BJ (cell line): ENCODE data around the gene AGAP1. TPM values are rescaled to one million over a fixed set of nuclear protein-coding genes. Genes with fewer than 3 reads are reported as not detected.

Source experiments
- CTCF ChIA-PET: fragments of 350-600 bp; formaldehyde crosslinking; extraction: SDS; loops from one replicate; lab custom pipeline; 2021; ENCODE audit warnings: antibody characterized with exemption, inconsistent platforms; lab: Yijun Ruan, JAX
- POLR2A ChIA-PET: fragments of 300-600 bp; sonication (Branson Sonifier 250); formaldehyde crosslinking; extraction: SDS; loops from one replicate; lab custom pipeline; 2021; ENCODE audit warnings: antibody characterized with exemption; lab: Charles Lee
- DNase-seq: peaks from one replicate; pipeline ENCODE4 v3.0.0-alpha.2; 2011; ENCODE audit warnings: low read depth
- H3K27me3 ChIP-seq: 2 replicates; pipeline ENCODE4 v1.6.0; 2011; ENCODE audit warnings: low read length; ENCODE audit not compliant: control insufficient read depth, insufficient read depth
- H3K36me3 ChIP-seq: 2 replicates; pipeline ENCODE4 v1.5.1; 2011; ENCODE audit warnings: low read length; ENCODE audit not compliant: control insufficient read depth, insufficient read depth
- H3K4me3 ChIP-seq: 2 replicates; pipeline ENCODE4 v1.5.1; 2011; ENCODE audit warnings: low read depth, mild to moderate bottlenecking, control low read depth, low read length
- polyA plus RNA-seq: library from polyadenylated mRNA; depleted of rRNA; stranded (reverse); fragments of >200 nt; gene quantifications from 2 replicates; pipeline ENCODE4 v1.2.3, GENCODE V29; 2011
- TF ChIP-seq, protein P1 (sequence below): IDR thresholded peaks from 2 replicates; pipeline ENCODE4 v1.5.1; 2011; ENCODE audit warnings: low read depth, mild to moderate bottlenecking, control low read depth, inconsistent platforms, low read length, moderate library complexity; ENCODE audit not compliant: insufficient read depth

AGAP1 gene
- polyA plus RNA-seq, 1 experiment: 14.9 TPM

DNA sequence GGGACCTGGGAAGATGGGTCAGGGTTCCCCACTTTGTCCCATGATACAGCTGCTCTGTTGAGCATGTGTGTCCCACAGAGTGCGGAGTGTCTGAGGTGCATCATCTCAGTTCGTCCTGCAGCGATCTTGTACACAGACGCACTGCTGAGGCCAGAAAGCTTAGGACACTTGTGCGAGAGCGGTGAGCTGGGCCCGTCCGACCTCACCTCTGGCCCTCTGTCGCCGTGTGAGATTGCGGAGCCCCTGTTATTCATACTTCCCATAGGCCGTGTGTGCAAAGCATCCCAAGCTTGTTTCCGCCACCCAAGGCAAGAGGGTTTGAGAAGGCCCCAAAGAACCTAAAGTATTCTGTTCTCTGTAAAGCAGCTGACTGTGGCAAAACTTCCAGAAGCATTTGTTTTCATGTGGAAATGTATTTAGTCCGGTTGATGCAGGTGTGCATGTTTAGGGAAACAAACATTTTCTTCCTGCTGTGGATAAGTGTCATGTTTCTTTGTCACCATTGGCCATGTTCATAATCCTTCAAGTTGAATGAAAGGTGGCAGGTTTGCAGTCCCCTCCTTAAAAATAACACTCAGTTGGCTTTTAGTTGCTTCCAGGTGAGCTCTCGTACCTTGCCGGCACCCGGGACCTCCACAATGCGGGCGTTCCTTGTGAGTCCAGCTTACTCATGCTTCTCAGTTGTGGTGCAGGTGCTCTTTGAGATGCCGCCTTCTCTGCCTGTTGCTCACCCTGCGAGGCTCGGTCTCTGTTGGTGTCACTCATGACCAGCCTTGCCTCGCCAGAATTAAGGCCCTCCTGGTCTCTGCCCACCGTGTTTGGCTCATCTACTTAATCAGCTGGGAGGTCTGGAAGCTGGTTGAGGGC, 5.3 kb downstream of the AGAP1 start:
- ChIA-PET CTCF (no interaction called here), POLR2A (no interaction called here)
- no peak for DNase-seq
- TF ChIP-seq, protein P1, sequence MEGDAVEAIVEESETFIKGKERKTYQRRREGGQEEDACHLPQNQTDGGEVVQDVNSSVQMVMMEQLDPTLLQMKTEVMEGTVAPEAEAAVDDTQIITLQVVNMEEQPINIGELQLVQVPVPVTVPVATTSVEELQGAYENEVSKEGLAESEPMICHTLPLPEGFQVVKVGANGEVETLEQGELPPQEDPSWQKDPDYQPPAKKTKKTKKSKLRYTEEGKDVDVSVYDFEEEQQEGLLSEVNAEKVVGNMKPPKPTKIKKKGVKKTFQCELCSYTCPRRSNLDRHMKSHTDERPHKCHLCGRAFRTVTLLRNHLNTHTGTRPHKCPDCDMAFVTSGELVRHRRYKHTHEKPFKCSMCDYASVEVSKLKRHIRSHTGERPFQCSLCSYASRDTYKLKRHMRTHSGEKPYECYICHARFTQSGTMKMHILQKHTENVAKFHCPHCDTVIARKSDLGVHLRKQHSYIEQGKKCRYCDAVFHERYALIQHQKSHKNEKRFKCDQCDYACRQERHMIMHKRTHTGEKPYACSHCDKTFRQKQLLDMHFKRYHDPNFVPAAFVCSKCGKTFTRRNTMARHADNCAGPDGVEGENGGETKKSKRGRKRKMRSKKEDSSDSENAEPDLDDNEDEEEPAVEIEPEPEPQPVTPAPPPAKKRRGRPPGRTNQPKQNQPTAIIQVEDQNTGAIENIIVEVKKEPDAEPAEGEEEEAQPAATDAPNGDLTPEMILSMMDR: no peak
- H3K36me3 ChIP-seq: no peaks in the 10 kb centered on the region; the same call in 1 of the 2 replicates
- H3K27me3 ChIP-seq: no peaks in the 10 kb centered on the region
- no peak overlapping the region for H3K4me3 ChIP-seq

DNA sequence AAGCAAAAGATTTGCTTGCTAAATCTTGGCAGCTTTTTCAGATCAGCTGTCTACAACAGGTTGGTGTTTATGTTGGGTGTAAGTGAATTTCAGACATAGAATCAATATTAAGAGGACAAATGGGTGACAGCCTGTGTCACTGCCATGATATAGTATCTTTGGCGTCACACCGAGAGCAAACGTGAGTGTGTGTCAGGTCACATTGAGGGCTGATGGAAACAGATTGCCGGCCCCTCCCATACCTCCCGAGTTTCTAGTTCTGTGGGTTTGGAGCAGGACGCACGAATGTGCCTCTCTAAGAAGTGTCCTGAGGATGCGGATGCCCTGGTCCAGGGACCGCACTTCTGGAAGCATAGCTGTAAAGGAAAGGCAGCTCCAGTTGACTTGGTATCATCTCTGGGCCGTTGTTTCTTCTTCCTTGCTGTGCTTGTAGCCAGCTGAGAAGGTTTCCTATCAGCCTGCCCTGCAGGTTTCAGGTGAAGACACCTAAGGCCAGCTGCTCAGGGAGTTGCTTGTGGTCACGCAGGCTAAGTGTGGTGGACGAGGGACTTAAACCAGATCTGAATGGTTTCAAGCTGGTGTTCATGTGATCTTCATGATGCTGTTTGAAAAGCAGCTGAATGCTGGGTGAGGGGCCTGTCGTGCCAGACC, 6.4 kb downstream of the AGAP1 start:
- ChIA-PET POLR2A (no interaction called here), CTCF (interaction anchor here (1.0 to 1.6 kb wide), 2 partner anchors 16 to 170 kb away, joined by 3 read pairs; no protein-coding TSS in a partner anchor)
- TF ChIP-seq, protein P1: no peak
- no peak overlapping the region for H3K4me3 ChIP-seq
- no peaks in the 10 kb centered on the region for H3K27me3 ChIP-seq
- no peaks in the 10 kb centered on the region; the same call in 1 of the 2 replicates for H3K36me3 ChIP-seq
- DNase-seq: no peak

DNA sequence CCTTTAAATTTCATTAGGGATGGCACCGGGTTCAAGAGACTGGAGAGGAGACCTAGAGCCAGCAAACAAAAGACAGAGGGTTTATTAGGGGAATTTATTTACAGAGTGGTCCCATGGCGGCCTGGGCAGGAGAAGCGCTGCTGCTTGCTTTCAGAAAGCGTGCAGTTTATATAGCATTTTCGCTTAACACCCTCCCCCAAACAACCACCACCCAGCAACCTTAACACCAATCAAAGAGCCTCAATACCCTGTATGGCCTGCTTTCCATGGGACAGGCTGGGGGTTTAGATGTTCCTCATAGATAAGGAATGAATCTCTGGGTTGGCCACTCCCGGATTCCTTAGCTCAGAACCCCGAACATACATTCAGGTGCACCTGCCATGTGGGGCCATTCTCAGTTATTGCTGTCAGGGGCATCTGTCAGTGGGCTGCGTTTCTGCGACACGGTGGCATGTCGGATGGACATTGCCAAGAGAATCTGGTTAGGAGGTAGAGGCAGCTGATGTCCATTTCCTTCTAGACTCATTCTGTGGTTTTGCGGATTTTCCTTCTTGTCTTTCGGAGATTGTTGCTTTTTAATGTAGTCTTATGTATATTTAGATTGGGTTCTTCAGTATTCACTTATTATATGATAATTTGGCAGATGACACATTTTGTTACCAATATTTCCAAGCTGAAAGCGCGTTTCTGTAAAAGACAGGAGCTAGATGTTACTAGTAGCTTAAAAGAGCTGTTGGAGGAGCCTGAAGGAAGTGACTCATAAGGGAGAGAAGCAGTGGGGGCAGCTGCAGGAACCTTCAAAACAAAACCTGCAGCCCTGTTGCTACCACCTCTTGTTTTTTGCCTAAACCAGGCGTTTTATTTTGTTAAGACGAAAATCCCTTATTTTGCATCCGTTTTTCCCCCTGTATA, 7.2 kb downstream of the AGAP1 start:
- POLR2A ChIA-PET: no interaction called here
- TF ChIP-seq, protein P1: no peak
- Histone ChIP-seq H3K27me3 (no peaks in the 10 kb centered on the region), H3K36me3 (no peaks in the 10 kb centered on the region; the same call in 1 of the 2 replicates), H3K4me3 (no peak overlapping the region)
- DNase-seq: no peak
- CTCF ChIA-PET: interaction anchor here (1.0 to 1.6 kb wide), 2 partner anchors 17 to 169 kb away, joined by 3 read pairs; no protein-coding TSS in a partner anchor

DNA sequence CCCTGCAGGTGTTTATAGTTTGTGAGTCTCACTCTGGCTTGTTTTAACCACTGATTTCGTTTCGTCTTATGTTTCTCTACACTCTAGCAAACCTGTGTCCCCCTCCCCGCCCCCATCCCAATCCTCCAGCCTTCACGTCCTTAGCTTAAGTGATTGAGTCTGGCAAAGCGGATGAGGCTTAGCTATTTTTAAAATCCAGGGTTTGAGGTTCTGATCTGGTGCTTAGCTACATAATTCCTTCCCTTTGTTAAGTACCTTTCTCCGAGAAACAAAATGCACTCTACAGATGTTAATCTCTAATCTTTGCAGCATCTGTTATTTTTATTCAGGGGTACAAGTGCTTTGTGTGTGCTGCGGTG, 7.8 kb downstream of the AGAP1 start:
- DNase-seq: no peak

More for the DNA sequence above, 7.8 kb downstream of the AGAP1 start:
- Histone ChIP-seq H3K27me3 (no peaks in the 10 kb centered on the region), H3K36me3 (no peaks in the 10 kb centered on the region; the same call in 1 of the 2 replicates), H3K4me3 (no peak overlapping the region)
- ChIA-PET CTCF (interaction anchor here (0.9 to 1.6 kb wide), 3 partner anchors 61 to 245 kb away, joined by 3 read pairs; no protein-coding TSS in a partner anchor), POLR2A (no interaction called here)
- TF ChIP-seq, protein P1: no peak
